Stimulated activated CD8-positive, alpha-beta memory T cell treated with anti-CD3 and anti-CD28 coated beads, Interleukin-15, amount 100 ng/mL, for 4 hours (primary cell): ENCODE measurements around the gene CDKN2A.
A peak's percentile ranks its signal among the peaks of the same experiment; 100 is the strongest.

Source experiments
- DNase-seq, 2 donors: peaks; one replicate each; pipeline ENCODE4 v3.0.0-alpha.2; 2020; ENCODE audit warnings: low read depth in 2 of 2

The CDKN2A gene

GRCh38 chr9:21993893-21994555, at the start of gene CDKN2A:
Gene CDKN2A, minus strand, starts transcription at chr9:21994392.
- no peak for DNase-seq

DNA sequence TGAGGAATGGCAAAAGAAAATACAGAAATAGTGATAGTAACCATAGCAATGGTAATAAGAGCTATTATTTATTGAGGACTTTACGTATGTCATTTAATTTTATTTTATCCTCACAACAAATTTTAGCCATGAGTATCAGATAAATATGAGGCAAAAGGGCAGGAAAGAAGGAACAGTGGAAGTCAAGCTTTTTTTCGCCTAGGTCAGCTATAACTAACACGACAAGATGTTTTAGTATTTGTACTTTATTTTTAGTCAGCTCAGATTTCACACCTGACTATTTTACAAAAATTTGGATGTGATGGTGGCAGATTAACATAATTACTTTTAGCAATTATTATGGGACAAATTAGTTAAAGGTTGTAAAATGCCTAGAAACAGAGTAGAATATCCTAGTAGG, 49.7 kb upstream of the CDKN2A start:
- no peak for DNase-seq

DNA sequence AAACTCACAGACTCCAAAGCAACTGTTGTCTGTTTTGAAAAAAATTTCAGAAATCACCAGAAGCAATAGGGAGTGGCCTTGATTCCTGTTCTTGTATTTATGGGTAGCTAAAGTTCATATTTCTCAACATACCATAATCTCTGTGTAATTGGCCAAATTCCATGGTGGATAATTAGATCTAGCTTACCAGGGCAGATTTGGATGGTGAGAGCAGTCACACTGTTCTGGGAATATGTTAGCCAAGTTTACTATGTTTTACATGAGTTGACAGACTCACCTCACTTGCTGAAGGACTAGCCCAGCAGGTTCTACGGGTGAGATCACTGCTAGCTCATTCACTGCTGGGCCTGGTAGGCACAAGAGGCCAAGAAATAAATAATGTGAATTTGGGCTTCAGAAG, 47.6 kb upstream of the CDKN2A start:
- DNase-seq, result no peak

GRCh38 chr9:22041344-22041743, 47.2 kb upstream of the CDKN2A start:
- DNase-seq, result no peak

GRCh38 chr9:22040760-22041159, 46.6 kb upstream of the CDKN2A start:
- DNase-seq, result no peak

DNA sequence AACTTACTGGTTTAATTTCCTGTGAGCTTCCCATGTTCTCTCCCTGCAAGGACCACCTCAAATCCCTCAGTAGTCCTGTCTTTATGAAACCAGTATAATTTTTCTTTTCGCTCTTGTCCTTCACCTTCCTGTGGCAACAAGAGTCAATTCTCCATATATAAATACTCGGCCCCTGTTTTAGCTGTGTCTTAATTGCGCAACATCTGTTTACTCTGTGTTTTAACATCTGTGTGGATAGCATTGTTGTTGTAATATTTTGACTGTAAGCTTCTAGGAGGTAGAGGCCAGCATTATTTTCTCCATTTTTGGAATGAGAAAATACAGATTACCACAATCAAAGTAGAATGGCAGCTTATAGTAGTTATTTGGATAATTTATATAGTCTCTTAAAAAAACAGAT, 45.1 kb upstream of the CDKN2A start:
- no peak for DNase-seq

DNA sequence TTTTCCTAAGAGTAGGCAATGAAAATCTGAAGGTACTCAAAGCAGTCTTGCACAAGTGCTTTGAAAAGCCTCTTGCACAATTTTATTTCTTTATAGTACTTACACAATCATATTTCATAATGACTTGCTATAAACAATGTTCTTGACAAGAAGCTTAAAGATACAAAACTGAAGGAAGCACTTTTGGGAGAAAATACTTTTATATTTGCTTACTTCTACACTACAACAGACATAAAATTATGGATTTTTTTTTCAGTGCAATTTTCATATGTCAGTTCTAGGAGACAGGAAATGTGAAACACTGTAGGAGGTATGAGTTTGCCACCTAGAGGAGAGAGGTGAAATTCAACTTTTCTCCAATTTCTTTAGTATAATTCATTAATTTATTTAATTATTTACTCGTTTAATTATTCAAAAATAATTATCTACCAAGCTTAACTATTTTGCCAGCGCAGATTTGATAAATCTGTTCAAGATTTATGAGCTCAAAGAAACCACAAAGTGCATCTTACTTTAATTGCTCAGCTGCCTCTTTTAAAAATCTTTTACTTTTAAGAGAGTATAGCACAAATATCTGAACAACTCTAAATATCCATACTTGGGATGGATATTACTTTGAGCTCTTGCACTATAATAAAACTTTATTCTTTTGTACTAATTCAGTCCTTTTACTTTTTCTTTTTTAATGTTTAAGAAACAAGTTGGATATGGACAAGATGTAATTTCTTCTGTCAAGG, 43.9 kb upstream of the CDKN2A start:
- no peak for DNase-seq

- DNase-seq, result no peak
Measured at GRCh38 chr9:22036866-22037626, 42.9 kb upstream of the CDKN2A start.

- DNase-seq, result no peak
Measured at GRCh38 chr9:22035591-22036011, 41.4 kb upstream of the CDKN2A start.

DNA sequence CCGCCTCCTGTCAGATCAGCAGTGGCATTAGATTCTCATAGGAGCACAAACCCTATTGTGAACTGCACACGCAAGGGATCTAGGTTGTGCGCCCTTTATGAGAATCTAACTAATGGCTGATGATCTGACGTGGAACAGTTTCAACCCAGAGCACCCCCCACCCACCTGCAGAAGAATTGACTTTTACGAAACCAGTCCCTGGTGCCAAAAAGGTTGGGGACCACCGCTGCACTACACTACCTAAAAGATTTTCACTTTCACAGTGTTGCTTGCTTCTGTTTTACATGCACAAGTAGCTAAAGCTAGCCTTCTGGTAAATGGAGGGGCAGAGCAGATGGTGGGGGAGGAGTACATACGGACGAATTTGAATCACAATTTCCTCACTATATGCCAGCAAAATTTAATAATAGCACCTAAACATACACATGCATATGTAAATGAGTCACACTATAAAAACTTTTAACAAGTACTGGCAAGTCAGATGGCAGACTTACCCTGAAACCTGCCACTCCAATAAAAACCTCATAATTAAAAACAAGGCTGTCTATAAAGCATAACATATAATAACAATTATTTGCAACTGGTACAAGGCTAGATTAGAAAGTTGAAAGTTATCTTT, 38.9 kb upstream of the CDKN2A start:
- no peak for DNase-seq

GRCh38 chr9:22031655-22032411, 37.6 kb upstream of the CDKN2A start:
- DNase-seq, result no peak

- no peak for DNase-seq
Measured at GRCh38 chr9:22030101-22030598, 36.0 kb upstream of the CDKN2A start.

DNA sequence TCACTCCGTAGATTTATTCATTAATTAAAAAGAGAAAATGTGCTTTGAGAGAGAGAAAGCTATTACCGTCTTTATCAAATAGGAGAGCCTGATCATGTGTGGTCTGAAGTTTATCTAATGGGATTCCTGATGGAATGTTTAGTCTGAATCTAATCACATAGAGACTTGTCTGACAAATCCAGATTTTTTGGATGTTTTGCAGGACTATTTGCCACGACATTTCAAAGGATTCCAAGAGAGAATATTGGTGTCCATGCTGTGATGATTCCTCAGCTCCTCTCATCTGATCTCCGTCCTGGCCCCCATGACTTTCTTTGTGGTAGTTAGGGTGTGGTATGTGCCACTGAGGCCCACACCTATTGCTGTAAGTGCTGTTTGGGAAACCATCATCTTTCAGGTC, 35.0 kb upstream of the CDKN2A start:
- no peak for DNase-seq

GRCh38 chr9:22028394-22028793, 34.2 kb upstream of the CDKN2A start:
- DNase-seq, result no peak

GRCh38 chr9:22026696-22027095, 32.5 kb upstream of the CDKN2A start:
- DNase-seq, result no peak

DNA sequence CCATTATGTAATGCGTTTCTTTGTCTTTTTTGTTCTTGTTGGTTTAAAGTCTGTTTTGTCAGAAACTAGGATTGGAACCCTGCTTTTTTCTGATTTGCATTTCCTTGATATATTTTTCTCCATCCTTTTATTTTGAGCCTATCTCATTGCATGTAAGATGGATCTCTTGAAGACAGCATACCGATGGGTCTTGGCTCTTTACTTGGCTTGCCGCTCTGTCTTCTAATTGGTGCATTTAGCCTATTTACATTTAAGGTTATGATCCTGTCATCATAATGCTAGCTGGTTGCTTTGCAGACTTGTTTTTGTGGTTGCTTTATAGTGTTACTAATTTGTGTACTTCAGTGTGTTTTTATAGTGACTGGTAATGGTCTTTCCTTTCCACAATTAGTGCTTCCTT, 28.2 kb upstream of the CDKN2A start:
- DNase-seq, result no peak

DNA sequence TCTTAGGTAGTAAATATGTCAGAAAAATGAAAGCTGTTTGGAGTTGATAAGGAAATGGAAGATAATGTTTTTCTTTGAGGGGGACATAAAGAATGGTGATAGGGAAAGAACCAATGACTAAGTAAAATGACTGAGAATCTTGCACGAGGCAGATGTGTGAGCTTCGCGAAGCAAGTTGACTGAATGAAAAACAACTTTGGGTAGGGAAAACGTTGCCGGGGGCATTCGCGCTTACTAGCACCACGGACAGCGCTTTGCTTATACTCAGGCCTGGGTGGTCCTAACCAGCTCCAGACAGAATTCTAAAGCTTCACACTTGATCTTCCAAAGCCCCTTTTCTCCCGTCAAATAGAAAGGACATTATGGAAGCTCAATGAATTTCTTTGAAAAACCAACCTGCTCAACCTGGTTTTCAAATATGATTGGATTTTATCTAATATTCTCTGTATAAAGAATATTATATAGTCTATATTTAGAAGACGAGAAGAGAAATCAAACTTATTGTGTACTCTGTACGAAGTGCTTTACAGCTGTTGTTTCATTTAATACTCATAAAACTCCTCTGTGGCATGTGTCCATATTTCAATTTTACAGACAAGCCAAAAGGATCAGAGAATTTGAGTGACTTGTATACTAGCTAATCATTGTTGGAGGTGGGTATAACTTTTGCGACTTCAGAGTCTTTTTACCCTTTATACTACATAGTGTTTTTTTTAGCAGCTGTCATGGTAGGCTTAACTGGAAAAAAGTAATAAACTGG, 16.9 kb upstream of the CDKN2A start:
- no peak for DNase-seq

GRCh38 chr9:22009506-22009867, 15.3 kb upstream of the CDKN2A start:
- DNase-seq, result no peak

DNA sequence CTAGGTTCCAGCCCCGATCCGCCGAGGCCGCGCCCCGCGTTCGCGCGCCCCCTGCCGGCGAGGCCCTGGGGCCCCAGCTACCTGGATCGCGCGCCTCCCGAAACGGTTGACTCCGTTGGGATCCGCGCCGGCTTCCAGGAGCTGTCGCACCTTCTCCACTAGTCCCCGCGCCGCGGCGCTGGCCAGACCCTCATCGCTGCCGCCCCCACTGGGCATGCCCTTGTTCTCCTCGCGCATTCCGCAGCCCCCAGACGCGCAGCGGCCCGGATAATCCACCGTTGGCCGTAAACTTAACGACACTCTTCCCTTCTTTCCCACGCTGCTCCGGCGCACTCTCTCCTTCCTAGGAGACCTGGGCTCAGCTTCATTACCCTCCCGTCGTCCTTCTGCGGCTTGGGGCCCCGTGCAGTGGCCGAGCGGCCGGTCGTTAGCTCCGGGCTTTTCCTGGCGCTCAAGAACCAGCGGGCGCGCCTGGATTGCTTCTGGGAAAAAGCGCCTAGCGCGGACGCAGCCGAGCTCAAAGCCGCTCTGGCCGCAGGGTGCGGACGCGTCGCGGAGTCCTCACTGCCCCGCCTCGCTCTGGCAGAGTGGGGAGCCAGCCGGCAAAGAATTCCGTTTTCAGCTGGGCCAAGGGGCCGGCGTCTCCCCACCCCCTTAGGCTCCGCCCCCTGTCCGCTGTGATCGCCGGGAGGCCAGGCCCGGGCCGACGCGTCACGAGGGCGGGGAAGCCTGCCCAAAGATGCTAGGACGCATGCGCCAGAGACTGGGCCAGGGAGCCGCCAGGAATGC, 14.7 kb upstream of the CDKN2A start, which contains the start of gene CDKN2B:
TSS of gene CDKN2B (minus strand) at position 589 of the 789 bp plus-strand sequence. CDS start at position 237, 352 bp downstream.
- DNase-seq, result peak in 1 of 2 donors; percentile 20

- DNase-seq, result no peak
Measured at GRCh38 chr9:22008384-22008716, 14.2 kb upstream of the CDKN2A start.
